HepG2 (cell line): ENCODE measurements around the gene GPC6. TPM values are rescaled to one million over a fixed set of nuclear protein-coding genes. Genes with fewer than 3 reads are reported as not detected.

ENCODE experiments used
- ATF4 ChIP-seq, 2 experiments: fragments of 450-650 bp in 1 of 2; sonication (generic) in 1 of 2; formaldehyde crosslinking; IDR thresholded peaks; 2 replicates each; pipeline versions ENCODE4 v1.5.0 to v1.8.0; 2020 to 2022; ENCODE audit warnings: mild to moderate bottlenecking in 1 of 2, missing genetic modification reagents in 1 of 2
- ATF7 ChIP-seq, 2 experiments: fragments of 450-650 bp in 1 of 2; sonication (generic) in 1 of 2; formaldehyde crosslinking in 1 of 2; IDR thresholded peaks; 2 replicates each; pipeline versions ENCODE4 v1.4.0 to v1.6.1; 2016 to 2020; ENCODE audit warnings: antibody characterized with exemption in 1 of 2, mild to moderate bottlenecking in 1 of 2, missing genetic modification reagents in 1 of 2
- BHLHE40 ChIP-seq: IDR thresholded peaks from 2 replicates; pipeline ENCODE4 v1.6.1; 2011; ENCODE audit warnings: low read length, improper control_type of control experiment
- CBX1 ChIP-seq: IDR thresholded peaks from one replicate; pipeline ENCODE4 v1.6.1; 2016; ENCODE audit warnings: antibody characterized with exemption, low read depth
- DMAP1 ChIP-seq: IDR thresholded peaks from 2 replicates; pipeline ENCODE4 v1.6.1; 2016
- FOXJ3 ChIP-seq: sonication (generic); formaldehyde crosslinking; IDR thresholded peaks from 2 replicates; pipeline ENCODE4 v1.4.0; 2020; ENCODE audit warnings: missing genetic modification reagents, mild to moderate bottlenecking, borderline replicate concordance
- GFI1 ChIP-seq: sonication (generic); formaldehyde crosslinking; IDR thresholded peaks from 2 replicates; pipeline ENCODE4 v1.5.0; 2020; ENCODE audit warnings: missing genetic modification reagents, mild to moderate bottlenecking, borderline replicate concordance
- HDAC2 ChIP-seq: sonication (generic); formaldehyde crosslinking; IDR thresholded peaks from 2 replicates; pipeline ENCODE4 v1.4.0; 2020; ENCODE audit warnings: missing genetic modification reagents
- HNF1B ChIP-seq: sonication (generic); formaldehyde crosslinking; IDR thresholded peaks from 2 replicates; pipeline ENCODE4 v1.5.1; 2020; ENCODE audit warnings: mild to moderate bottlenecking, moderate library complexity, missing genetic modification reagents
- IRF1 ChIP-seq: sonication (generic); formaldehyde crosslinking; IDR thresholded peaks from 2 replicates; pipeline ENCODE4 v1.4.0; 2020; ENCODE audit warnings: low read depth, mild to moderate bottlenecking, missing genetic modification reagents
- NCOA2 ChIP-seq: sonication (generic); formaldehyde crosslinking; IDR thresholded peaks from 2 replicates; pipeline ENCODE4 v1.8.0; 2022; ENCODE audit warnings: inconsistent platforms
- TARDBP ChIP-seq: sonication (generic); formaldehyde crosslinking; IDR thresholded peaks from 2 replicates; pipeline ENCODE4 v1.8.0; 2022; ENCODE audit warnings: mild to moderate bottlenecking, missing genetic modification reagents
- ZBTB46 ChIP-seq: sonication (generic); formaldehyde crosslinking; IDR thresholded peaks from 2 replicates; pipeline ENCODE4 v1.4.0; 2020; ENCODE audit warnings: mild to moderate bottlenecking, missing genetic modification reagents, borderline replicate concordance
- ZFP36 ChIP-seq: fragments of 150-350 bp; IDR thresholded peaks from 2 replicates; pipeline ENCODE4 v1.6.1; 2018; ENCODE audit warnings: borderline replicate concordance, low read length, low read depth; ENCODE audit not compliant: partially characterized antibody
- ZFP62 ChIP-seq: sonication (generic); formaldehyde crosslinking; IDR thresholded peaks from 2 replicates; pipeline ENCODE4 v1.4.0; 2020; ENCODE audit warnings: missing genetic modification reagents
- ZNF143 ChIP-seq: sonication (generic); formaldehyde crosslinking; IDR thresholded peaks from 2 replicates; pipeline ENCODE4 v1.4.0; 2020; ENCODE audit warnings: missing genetic modification reagents
- ZNF350 ChIP-seq: sonication (generic); formaldehyde crosslinking; IDR thresholded peaks from 2 replicates; pipeline ENCODE4 v1.4.0; 2020; ENCODE audit warnings: mild to moderate bottlenecking, low read depth, missing genetic modification reagents, borderline replicate concordance
- ZNF615 ChIP-seq: sonication (generic); formaldehyde crosslinking; IDR thresholded peaks from 2 replicates; pipeline ENCODE4 v1.5.0; 2020; ENCODE audit warnings: mild to moderate bottlenecking, missing genetic modification reagents, borderline replicate concordance
- polyA plus RNA-seq, 8 experiments: library from polyadenylated mRNA; depleted of rRNA in 3 of 8; stranded (reverse) in 7 of 8; unstranded in 1 of 8; fragments of >200 nt; fragmentation: Illumina TruSeq in 4 of 8; extraction: Trizol in 4 of 8; gene quantifications; 2 replicates each; pipeline versions ENCODE4 v1.2.1 to v1.2.3, GENCODE V29; 2011 to 2016; ENCODE audit warnings: low read depth in 4 of 8, missing spikeins in 1 of 8, mixed read lengths in 1 of 8; ENCODE audit not compliant: insufficient read depth in 1 of 8
- total RNA-seq, 5 experiments: library from RNA; depleted of rRNA; stranded (reverse); fragments of >200 nt; fragmentation: Illumina TruSeq; extraction: Trizol; gene quantifications; 2 replicates each; pipeline ENCODE4 v1.2.3, GENCODE V29; 2016; ENCODE audit warnings: low read depth in 1 of 5
- TF ChIP-seq, protein P1 (sequence below): IDR thresholded peaks from 2 replicates; pipeline ENCODE4 v1.6.1; 2016; ENCODE audit warnings: low read depth
- TF ChIP-seq, protein P2 (sequence below): sonication (generic); formaldehyde crosslinking; conservative IDR thresholded peaks from 2 replicates; pipeline ENCODE4 v1.4.0; 2020; ENCODE audit warnings: missing genetic modification reagents

The GPC6 gene
- total and polyA plus RNA-seq, 2 of the 13 experiments (the other 11 are each of a cell fraction or from before 2014, with no cell fraction given), result 24.5 to 33.9 TPM

DNA sequence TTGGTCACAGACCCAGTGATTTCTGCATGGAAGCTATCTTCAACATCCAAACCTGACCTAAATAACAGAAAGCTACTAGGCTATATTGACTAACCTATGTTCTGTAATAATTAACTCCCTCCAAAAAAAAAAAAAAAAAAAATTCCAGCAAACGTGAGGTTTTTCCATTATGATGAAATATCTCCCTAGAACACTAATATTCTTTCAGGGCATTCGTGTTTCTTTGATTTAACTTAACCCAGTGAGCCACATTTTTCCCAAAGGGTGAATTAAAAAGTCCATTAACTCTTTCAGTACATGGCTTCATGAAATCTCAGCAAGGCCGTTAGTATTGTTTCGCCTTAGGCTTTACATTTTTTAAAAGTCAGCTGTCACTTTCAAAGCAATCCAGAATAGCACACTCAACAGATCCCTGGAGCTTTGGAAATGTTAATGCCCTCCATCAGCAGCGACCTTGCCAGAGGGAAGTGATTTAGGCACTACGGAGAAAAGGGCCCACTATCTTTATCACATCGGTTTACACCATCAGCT lies 1077.1 kb downstream of the GPC6 start (continued):
- peak; percentile 42 for TF ChIP-seq ATF7 (IDR thresholded peaks at IDR 0.05)
- no peak for TF ChIP-seq ATF7 (CRISPR knock-in tag; IDR thresholded peaks at IDR 0.05)
- TF ChIP-seq ZNF615 (CRISPR knock-in tag), result no peak
- TF ChIP-seq BHLHE40, result peak; percentile 68
- no peak for TF ChIP-seq ZNF350 (CRISPR knock-in tag)
- TF ChIP-seq ZNF143, result no peak
- TF ChIP-seq ZBTB46, result no peak
- TF ChIP-seq HNF1B (CRISPR knock-in tag), result peak; percentile 5; the same call in 1 of the 2 replicates
- TF ChIP-seq, protein P1, sequence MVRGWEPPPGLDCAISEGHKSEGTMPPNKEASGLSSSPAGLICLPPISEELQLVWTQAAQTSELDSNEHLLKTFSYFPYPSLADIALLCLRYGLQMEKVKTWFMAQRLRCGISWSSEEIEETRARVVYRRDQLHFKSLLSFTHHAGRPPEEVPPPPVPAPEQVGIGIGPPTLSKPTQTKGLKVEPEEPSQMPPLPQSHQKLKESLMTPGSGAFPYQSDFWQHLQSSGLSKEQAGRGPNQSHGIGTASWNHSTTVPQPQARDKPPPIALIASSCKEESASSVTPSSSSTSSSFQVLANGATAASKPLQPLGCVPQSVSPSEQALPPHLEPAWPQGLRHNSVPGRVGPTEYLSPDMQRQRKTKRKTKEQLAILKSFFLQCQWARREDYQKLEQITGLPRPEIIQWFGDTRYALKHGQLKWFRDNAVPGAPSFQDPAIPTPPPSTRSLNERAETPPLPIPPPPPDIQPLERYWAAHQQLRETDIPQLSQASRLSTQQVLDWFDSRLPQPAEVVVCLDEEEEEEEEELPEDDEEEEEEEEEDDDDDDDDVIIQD (CRISPR knock-in tag), result peak; percentile 39; the same call in 1 of the 2 replicates
- TF ChIP-seq TARDBP (CRISPR knock-in tag), result no peak
- TF ChIP-seq GFI1, result peak; percentile 33; the same call in 1 of the 2 replicates
- TF ChIP-seq DMAP1 (CRISPR knock-in tag), result no peak
- TF ChIP-seq ZFP62 (CRISPR knock-in tag), result no peak
- TF ChIP-seq IRF1 (CRISPR knock-in tag), result no peak
- peak in 1 of 2 experiments; percentile 69; a peak in 2 of 4 replicates for TF ChIP-seq ATF4 (CRISPR knock-in tag; IDR thresholded peaks at IDR 0.05)
- TF ChIP-seq ZFP36, result no peak
- TF ChIP-seq, protein P2, sequence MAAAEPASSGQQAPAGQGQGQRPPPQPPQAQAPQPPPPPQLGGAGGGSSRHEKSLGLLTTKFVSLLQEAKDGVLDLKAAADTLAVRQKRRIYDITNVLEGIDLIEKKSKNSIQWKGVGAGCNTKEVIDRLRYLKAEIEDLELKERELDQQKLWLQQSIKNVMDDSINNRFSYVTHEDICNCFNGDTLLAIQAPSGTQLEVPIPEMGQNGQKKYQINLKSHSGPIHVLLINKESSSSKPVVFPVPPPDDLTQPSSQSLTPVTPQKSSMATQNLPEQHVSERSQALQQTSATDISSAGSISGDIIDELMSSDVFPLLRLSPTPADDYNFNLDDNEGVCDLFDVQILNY (CRISPR knock-in tag), result no peak
- no peak for TF ChIP-seq CBX1
- TF ChIP-seq HDAC2, result no peak
- TF ChIP-seq FOXJ3 (CRISPR knock-in tag), result peak; percentile 55; the same call in 1 of the 2 replicates
- peak; percentile 43 for TF ChIP-seq NCOA2 (CRISPR knock-in tag)
